Colonic mucosa (tissue), 4 donors: ENCODE results near the gene BARHL1. TPM values are rescaled to one million over a fixed set of nuclear protein-coding genes. Genes with fewer than 3 reads are reported as not detected.

Experiments used
- DNase-seq: peaks from one replicate; pipeline ENCODE4 v3.0.0-alpha.2; 2020
- H3K27ac ChIP-seq: fragments of 200-600 bp; one replicate; pipeline ENCODE4 v1.8.0; 2021
- H3K27me3 ChIP-seq: fragments of 200-600 bp; one replicate; pipeline ENCODE4 v1.8.0; 2021
- H3K36me3 ChIP-seq: fragments of 200-600 bp; one replicate; pipeline ENCODE4 v1.8.0; 2021
- H3K4me1 ChIP-seq: fragments of 200-600 bp; one replicate; pipeline ENCODE4 v1.8.0; 2021; ENCODE audit warnings: mild to moderate bottlenecking
- H3K4me3 ChIP-seq: fragments of 200-600 bp; one replicate; pipeline ENCODE4 v1.8.0; 2021
- H3K9ac ChIP-seq, 2 donors: one replicate each; pipeline ENCODE4 v1.7.0; 2013; ENCODE audit warnings: control low read depth in 2 of 2, low read depth in 2 of 2, low read length in 2 of 2
- H3K9me3 ChIP-seq: fragments of 200-600 bp; one replicate; pipeline ENCODE4 v1.8.0; 2021
- CTCF ChIP-seq: fragments of 200-600 bp; IDR thresholded peaks from one replicate; pipeline ENCODE4 v1.8.0; 2022; ENCODE audit warnings: antibody characterized with exemption, mild to moderate bottlenecking
- intact Hi-C: fragments of 100-400 bp; cut with DNase I; formaldehyde crosslinking; loops from one replicate; pipeline ENCODE4 v1.14.1; 2022
- total RNA-seq, 2 donors: library from RNA; stranded (reverse); fragmentation: NEBNext Ultra II Directional in 1 of 2; extraction: Animal tissue kit (Norgen Biotek cat#: 25700) in 1 of 2; gene quantifications; one replicate each; pipeline ENCODE4 v1.2.1, GENCODE V29; 2021
- donor health status: healthy.
- donor health status: DM: no; HTN: no; CAD: no.
- donor health status: DM: no; HTN: no; CAD: no.

The BARHL1 gene
- total RNA-seq, 2 donors from 2014 or later: not detected

GRCh38 chr9:132548751-132549640, 33.4 kb upstream of the BARHL1 start:
- no peak overlapping the region for H3K27ac ChIP-seq
- TF ChIP-seq CTCF: no peak
- no peak for DNase-seq

DNA sequence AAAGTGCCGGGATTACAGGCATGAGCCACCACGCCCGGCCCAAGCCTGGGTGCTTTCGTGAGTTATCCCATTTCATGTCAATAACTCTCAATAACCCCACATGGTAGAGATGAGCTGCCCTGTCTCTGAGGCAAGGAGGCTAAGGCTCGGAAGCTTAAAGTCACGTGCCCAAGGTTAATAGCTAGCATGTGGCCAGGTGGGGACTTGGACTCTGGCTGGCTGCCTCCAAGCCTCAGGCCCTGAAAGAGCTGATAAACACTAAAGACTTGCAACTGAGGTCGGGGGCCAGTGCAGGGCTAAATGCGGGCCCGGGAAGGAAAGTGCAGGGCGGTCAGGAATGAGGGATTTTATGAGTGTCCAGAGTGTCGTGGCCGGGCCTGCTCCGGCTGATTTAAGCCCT, 30.9 kb upstream of the BARHL1 start:
- no peak for TF ChIP-seq CTCF
- Histone ChIP-seq H3K27me3 (no peaks in the 10 kb centered on the region), H3K9me3 (no peaks in the 10 kb centered on the region), H3K4me3 (no peak overlapping the region), H3K27ac (no peak overlapping the region), H3K36me3 (no peaks in the 10 kb centered on the region), H3K4me1 (no peaks in the 10 kb centered on the region), H3K9ac (no peak overlapping the region)
- intact Hi-C loops: no loop called here
- DNase-seq: no peak

More at GRCh38 chr9:132548751-132549640, 33.4 kb upstream of the BARHL1 start:
- H3K36me3 ChIP-seq: no peaks in the 10 kb centered on the region
- peaks cover 3% of the 10 kb centered on the region for H3K4me1 ChIP-seq
- intact Hi-C loops: no loop called here
- H3K27me3 ChIP-seq: no peaks in the 10 kb centered on the region
- no peak overlapping the region for H3K9ac ChIP-seq
- H3K9me3 ChIP-seq: no peaks in the 10 kb centered on the region
- no peak overlapping the region for H3K4me3 ChIP-seq

DNA sequence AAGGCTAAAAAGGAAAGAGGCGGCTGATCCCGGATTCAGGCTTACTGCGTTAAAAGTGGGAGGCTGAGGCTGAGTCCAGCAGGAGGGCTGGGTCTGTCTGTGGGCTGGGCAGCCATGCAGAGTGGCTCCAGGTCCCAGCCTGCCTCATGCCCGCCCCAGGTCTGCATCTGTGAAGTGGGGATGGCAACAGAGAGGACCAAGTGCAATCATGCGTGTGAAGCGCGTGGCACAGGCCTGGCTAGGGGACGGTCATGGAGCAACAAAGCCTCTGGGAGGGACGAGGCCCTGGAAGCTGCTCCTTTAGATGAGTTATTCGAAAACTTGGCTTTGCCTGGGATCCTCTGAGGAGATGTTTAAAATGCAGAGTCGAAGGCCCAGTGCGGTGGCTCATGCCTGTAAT, 30.4 kb upstream of the BARHL1 start:
- H3K9ac ChIP-seq: no peak overlapping the region
- H3K36me3 ChIP-seq: no peaks in the 10 kb centered on the region
- TF ChIP-seq CTCF: no peak
- no peaks in the 10 kb centered on the region for H3K27me3 ChIP-seq
- H3K4me3 ChIP-seq: no peak overlapping the region
- intact Hi-C loops: no loop called here
- H3K4me1 ChIP-seq: no peaks in the 10 kb centered on the region
- DNase-seq: no peak
- H3K27ac ChIP-seq: no peak overlapping the region
- no peaks in the 10 kb centered on the region for H3K9me3 ChIP-seq

DNA sequence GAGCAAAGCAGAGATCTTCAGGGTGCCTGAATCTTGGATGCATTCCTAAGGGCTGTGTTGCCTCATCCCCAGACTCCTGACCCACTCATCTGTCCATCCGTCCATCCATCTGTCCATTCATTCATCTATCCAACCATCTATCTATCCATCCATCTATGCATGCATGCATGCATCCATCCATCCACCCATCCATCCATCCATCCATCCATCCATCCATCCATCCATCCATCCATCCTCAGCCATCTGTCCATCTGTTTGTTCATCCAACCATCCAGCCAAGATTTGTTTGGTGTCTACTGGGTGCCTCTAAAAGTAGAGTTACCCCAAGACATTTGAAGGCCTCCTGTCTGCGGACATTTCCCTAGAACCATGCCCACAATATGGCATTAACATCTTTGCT, 27.7 kb upstream of the BARHL1 start:
- Histone ChIP-seq H3K4me1 (no peaks in the 10 kb centered on the region), H3K36me3 (no peaks in the 10 kb centered on the region), H3K4me3 (no peak overlapping the region), H3K27me3 (no peaks in the 10 kb centered on the region), H3K9ac (no peak overlapping the region), H3K9me3 (no peaks in the 10 kb centered on the region), H3K27ac (no peak overlapping the region)
- TF ChIP-seq CTCF: no peak
- intact Hi-C loops: no loop called here
- no peak for DNase-seq

DNA sequence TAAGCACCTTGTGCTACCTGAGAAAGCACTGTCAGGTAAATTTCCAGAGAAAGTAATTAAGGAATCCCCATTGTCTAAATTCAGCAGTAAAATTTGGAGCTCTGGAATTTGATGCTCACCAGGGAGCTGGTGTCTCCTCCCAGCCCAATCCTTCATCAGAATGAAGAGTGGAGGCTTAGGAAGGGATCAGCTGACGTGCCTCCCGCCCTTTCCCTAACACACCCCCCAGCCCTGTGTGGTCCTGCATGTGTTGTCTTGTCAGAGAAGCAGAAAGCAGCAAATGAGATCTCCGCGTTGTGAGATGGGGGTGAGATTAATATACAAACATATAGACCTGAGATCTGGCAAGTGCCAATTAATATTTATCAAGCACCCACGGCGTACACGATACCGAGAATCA, 26.9 kb upstream of the BARHL1 start:
- no peaks in the 10 kb centered on the region for H3K9me3 ChIP-seq
- H3K4me1 ChIP-seq: no peaks in the 10 kb centered on the region
- DNase-seq: no peak
- H3K9ac ChIP-seq: no peak overlapping the region
- H3K27ac ChIP-seq: no peak overlapping the region
- intact Hi-C loops: no loop called here
- no peaks in the 10 kb centered on the region for H3K36me3 ChIP-seq
- no peak overlapping the region for H3K4me3 ChIP-seq
- no peaks in the 10 kb centered on the region for H3K27me3 ChIP-seq
- no peak for TF ChIP-seq CTCF
